Keratinocyte (primary cell): ENCODE data around the gene ARNT2.

Experiments used
- EZH2 ChIP-seq: IDR thresholded peaks from one replicate; pipeline ENCODE4 v1.6.1; 2012; ENCODE audit warnings: inconsistent platforms, mild to moderate bottlenecking, low read length, moderate library complexity
- TF ChIP-seq, protein P1 (sequence below), 3 experiments: IDR thresholded peaks in 1 of 3; conservative IDR thresholded peaks in 1 of 3; optimal IDR thresholded peaks in 1 of 3; 2 replicates in 2 of 3; 3 replicates in 1 of 3; pipeline versions ENCODE3 to v1.5.1; 2011; ENCODE audit warnings: low read length in 3 of 3, mild to moderate bottlenecking in 3 of 3, moderate library complexity in 2 of 3, control low read depth in 1 of 3, inconsistent platforms in 1 of 3; ENCODE audit not compliant: insufficient read depth in 2 of 3; ENCODE audit errors: extremely low read depth in 1 of 3

DNA sequence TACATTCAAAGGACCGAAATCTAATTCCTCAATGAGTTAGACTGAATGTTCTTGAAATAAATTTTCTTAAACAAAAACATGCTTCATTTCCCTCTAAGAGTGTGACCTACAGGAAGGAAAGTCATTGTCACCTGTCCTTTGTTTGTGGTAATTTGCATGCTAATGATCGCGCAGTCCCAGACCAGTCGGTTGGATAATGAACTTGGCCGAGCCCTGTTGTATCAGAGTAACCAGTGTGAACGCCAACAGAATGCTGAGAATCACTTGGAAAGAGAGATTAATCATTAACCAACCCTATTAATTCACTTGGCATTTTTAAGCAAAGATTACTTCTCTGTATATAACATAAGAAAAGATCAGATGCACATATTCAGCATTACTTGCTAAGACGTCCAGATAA lies 8.1 kb upstream of the ARNT2 start:
- TF ChIP-seq, protein P1, sequence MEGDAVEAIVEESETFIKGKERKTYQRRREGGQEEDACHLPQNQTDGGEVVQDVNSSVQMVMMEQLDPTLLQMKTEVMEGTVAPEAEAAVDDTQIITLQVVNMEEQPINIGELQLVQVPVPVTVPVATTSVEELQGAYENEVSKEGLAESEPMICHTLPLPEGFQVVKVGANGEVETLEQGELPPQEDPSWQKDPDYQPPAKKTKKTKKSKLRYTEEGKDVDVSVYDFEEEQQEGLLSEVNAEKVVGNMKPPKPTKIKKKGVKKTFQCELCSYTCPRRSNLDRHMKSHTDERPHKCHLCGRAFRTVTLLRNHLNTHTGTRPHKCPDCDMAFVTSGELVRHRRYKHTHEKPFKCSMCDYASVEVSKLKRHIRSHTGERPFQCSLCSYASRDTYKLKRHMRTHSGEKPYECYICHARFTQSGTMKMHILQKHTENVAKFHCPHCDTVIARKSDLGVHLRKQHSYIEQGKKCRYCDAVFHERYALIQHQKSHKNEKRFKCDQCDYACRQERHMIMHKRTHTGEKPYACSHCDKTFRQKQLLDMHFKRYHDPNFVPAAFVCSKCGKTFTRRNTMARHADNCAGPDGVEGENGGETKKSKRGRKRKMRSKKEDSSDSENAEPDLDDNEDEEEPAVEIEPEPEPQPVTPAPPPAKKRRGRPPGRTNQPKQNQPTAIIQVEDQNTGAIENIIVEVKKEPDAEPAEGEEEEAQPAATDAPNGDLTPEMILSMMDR (optimal IDR thresholded peaks at IDR 0.05 in 1 of 3, IDR thresholded peaks at IDR 0.05 in 1 of 3, conservative IDR thresholded peaks at IDR 0.05 in 1 of 3; ENCODE audit: extremely low read depth in 1 of 3, insufficient read depth in 2 of 3, low read length in 3 of 3): no peak
- TF ChIP-seq EZH2: no peak
